Measurements from ENCODE around the gene C1QTNF6.

DNA sequence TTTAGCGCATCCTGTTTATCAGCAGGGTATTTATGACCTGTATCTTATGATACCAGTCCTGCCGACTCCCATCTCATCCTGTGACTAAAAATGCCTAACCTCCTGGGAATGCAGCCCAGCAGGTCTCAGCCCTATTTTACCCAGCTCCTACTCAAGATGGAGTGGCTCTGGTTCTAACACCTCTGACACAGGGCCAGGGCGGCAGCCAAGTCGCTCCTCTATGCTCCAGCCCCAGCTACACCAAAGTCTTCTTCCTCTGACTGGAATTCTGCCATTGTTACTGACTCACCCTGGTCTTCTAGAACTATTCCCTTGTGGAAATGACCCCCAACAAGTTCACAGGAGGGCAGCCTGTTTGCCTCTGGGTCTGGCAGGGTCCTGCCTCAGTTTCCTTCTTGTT, 7.9 kb upstream of the C1QTNF6 start:
- TF ChIP-seq, protein P1, sequence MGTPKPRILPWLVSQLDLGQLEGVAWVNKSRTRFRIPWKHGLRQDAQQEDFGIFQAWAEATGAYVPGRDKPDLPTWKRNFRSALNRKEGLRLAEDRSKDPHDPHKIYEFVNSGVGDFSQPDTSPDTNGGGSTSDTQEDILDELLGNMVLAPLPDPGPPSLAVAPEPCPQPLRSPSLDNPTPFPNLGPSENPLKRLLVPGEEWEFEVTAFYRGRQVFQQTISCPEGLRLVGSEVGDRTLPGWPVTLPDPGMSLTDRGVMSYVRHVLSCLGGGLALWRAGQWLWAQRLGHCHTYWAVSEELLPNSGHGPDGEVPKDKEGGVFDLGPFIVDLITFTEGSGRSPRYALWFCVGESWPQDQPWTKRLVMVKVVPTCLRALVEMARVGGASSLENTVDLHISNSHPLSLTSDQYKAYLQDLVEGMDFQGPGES (IDR thresholded peaks at IDR 0.05; ENCODE audit: low read depth, low read length): no peak
- TF ChIP-seq NRF1 (IDR thresholded peaks at IDR 0.05; ENCODE audit: low read depth, low read length) (no peak), JUND (IDR thresholded peaks at IDR 0.05) (no peak)
